Nephron progenitor cell (in vitro differentiated cells): ENCODE results near the gene DRC1.
A peak's percentile ranks its signal among the peaks of the same experiment; 100 is the strongest.

Experiments
- DNase-seq: peaks from one replicate; pipeline ENCODE4 v3.0.0; 2021
- H3K27ac Mint-ChIP-seq: 2 replicates; pipeline ENCODE4 v1.8.0; 2021; ENCODE audit warnings: mild to moderate bottlenecking, moderate library complexity, mixed read lengths
- H3K27me3 Mint-ChIP-seq: 2 replicates; pipeline ENCODE4 v1.8.0; 2021; ENCODE audit warnings: mild to moderate bottlenecking, low read depth, mixed read lengths; ENCODE audit not compliant: poor library complexity
- H3K36me3 Mint-ChIP-seq: 2 replicates; pipeline ENCODE4 v1.8.0; 2021; ENCODE audit warnings: low read depth, mixed read lengths
- H3K4me1 Mint-ChIP-seq: 2 replicates; pipeline ENCODE4 v1.8.0; 2021; ENCODE audit warnings: mixed read lengths
- H3K4me3 Mint-ChIP-seq: 2 replicates; pipeline ENCODE4 v1.8.0; 2021; ENCODE audit warnings: mild to moderate bottlenecking, moderate library complexity, mixed read lengths
- H3K9me3 Mint-ChIP-seq: 2 replicates; pipeline ENCODE4 v1.8.0; 2021; ENCODE audit warnings: mild to moderate bottlenecking, moderate library complexity, mixed read lengths
- TF ChIP-seq, protein P1 (sequence below): fragments of 200-600 bp; sonication (generic); IDR thresholded peaks from 2 replicates; pipeline ENCODE4 v1.5.0; 2021; ENCODE audit warnings: antibody characterized with exemption

Gene DRC1

GRCh38 chr2:26469092-26469710 is 67.5 kb downstream of the DRC1 start:
- Mint-ChIP-seq H3K9me3 (peaks cover 4% of the 10 kb centered on the region), H3K4me3 (no peak overlapping the region), H3K27ac (no peak overlapping the region), H3K36me3 (no peaks in the 10 kb centered on the region), H3K4me1 (peaks cover 11% of the 10 kb centered on the region), H3K27me3 (peaks cover 2% of the 10 kb centered on the region)
- TF ChIP-seq, protein P1, sequence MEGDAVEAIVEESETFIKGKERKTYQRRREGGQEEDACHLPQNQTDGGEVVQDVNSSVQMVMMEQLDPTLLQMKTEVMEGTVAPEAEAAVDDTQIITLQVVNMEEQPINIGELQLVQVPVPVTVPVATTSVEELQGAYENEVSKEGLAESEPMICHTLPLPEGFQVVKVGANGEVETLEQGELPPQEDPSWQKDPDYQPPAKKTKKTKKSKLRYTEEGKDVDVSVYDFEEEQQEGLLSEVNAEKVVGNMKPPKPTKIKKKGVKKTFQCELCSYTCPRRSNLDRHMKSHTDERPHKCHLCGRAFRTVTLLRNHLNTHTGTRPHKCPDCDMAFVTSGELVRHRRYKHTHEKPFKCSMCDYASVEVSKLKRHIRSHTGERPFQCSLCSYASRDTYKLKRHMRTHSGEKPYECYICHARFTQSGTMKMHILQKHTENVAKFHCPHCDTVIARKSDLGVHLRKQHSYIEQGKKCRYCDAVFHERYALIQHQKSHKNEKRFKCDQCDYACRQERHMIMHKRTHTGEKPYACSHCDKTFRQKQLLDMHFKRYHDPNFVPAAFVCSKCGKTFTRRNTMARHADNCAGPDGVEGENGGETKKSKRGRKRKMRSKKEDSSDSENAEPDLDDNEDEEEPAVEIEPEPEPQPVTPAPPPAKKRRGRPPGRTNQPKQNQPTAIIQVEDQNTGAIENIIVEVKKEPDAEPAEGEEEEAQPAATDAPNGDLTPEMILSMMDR = peak; percentile 85
- DNase-seq = peak; percentile 72

DNA sequence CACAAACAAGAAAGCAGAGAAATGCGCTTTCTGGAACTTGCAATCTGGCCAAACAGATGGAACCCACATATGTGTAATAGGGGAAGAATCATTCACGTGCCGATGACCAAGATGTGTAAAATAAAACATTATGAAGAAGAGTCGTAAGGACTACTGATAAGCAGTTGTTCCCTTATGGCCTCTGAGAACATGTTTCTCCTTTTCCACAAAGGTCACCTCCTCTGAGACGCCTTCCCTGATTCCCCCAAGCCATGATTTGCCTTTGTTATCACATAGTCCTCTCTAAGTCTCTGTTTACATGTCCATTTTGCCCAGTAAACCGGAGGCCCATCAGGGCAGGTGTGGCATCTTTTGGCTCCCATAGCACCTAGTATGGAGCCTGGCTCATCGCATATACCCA is 68.2 kb downstream of the DRC1 start:
- Mint-ChIP-seq H3K36me3 (no peaks in the 10 kb centered on the region), H3K4me3 (no peak overlapping the region), H3K4me1 (peaks cover 6% of the 10 kb centered on the region), H3K27ac (no peak overlapping the region), H3K9me3 (peaks cover 4% of the 10 kb centered on the region), H3K27me3 (peaks cover 2% of the 10 kb centered on the region)
- TF ChIP-seq, protein P1 = no peak
- no peak for DNase-seq

DNA sequence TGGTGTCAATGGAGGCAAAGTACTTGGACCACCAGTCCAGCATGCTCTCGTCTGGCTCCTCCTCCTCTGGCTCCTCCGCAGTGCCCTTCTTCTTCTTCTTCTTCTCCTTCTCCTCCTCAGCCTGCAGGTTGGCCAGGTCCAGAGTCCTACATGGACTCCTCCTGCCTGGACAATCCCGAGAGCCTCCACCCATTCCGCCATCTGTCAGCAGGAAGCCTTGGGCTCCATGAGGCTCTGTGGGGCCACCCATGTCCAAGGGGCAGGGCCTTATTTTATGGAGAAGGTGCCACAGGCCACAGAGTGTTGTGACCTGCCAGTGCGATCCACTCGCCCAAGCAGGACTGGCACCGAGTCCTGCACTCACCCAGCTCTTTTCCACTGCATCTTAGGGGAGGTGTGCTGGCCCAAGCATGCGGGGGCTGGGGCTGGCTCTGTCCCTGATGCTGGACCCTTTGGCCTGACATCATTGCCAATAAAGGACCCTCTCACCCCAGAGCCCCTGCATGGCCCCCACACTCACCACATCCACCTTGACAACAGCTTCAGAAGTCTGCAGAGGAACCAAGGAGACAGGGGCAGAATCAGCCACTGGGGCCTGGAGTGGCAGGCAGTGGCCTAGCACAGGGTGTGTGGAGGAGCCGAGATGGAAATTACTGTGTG is 69.0 kb downstream of the DRC1 start:
- Mint-ChIP-seq H3K36me3 (no peaks in the 10 kb centered on the region), H3K9me3 (peaks cover 4% of the 10 kb centered on the region), H3K4me3 (no peak overlapping the region), H3K27me3 (no peaks in the 10 kb centered on the region), H3K4me1 (peaks cover 6% of the 10 kb centered on the region), H3K27ac (no peak overlapping the region)
- TF ChIP-seq, protein P1 = no peak
- DNase-seq = no peak

GRCh38 chr2:26471289-26471688 is 69.6 kb downstream of the DRC1 start:
- DNase-seq = no peak
- Mint-ChIP-seq H3K27ac (no peak overlapping the region), H3K4me1 (peaks cover 6% of the 10 kb centered on the region), H3K27me3 (no peaks in the 10 kb centered on the region), H3K36me3 (no peaks in the 10 kb centered on the region), H3K9me3 (peaks cover 4% of the 10 kb centered on the region), H3K4me3 (no peak overlapping the region)
- TF ChIP-seq, protein P1 = no peak

DNA sequence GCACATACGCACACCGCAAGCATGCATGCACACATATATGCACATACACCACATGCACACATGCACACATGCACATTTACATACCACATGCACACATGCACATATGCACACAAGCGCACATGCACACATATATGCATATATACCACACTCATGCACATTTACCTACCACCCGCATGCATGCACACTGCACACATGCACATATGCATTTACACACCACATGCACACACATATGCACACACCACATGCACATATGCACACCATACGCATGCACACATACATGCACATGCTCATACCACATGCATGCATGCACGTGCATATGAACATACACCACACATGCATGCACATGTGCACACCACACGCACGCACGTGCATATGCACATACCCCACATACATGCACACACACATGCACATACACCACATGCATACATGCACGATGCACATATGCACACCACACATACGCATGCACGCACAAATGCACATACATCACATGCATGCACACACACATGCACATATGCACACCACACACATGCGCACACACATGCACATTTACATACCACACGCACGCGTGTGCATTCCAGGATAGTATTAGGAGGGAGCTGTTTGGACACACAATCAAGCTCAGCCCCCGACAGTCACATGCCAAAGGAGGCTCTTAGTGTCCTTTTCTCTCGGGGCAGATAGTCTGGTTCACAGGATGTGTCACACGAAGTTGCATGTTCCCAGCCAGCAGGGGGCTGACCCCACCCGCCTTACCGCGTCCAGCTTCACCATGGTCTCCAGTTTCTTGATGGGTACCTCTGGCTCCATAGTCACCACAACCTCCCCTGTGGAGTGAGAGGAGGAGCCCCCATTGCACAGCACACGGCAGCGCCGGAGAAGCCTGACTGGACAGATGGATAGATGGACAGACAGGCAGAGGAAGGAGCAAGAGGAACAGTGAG is 70.3 kb downstream of the DRC1 start:
- Mint-ChIP-seq H3K4me1 (peaks cover 6% of the 10 kb centered on the region), H3K9me3 (peaks cover 4% of the 10 kb centered on the region), H3K36me3 (no peaks in the 10 kb centered on the region), H3K27me3 (no peaks in the 10 kb centered on the region), H3K27ac (peak overlapping the region; percentile 57), H3K4me3 (no peak overlapping the region)
- DNase-seq = no peak
- TF ChIP-seq, protein P1 = peak; percentile 17
